ENCODE results near the gene SETD1B. TPM values are rescaled to one million over a fixed set of nuclear protein-coding genes. Genes with fewer than 3 reads are reported as not detected.
"Not testable (repeated sequence)": the region's sequence is repeated elsewhere in the genome, so short reads cannot be mapped to it uniquely, and the experiment has no call there.

SETD1B gene
- total RNA-seq, 1 experiment from 2014 or later, result 32.2 TPM

GRCh38 chr12:121849211-121849610, 45.4 kb downstream of the SETD1B start:
- Mint-ChIP-seq H3K27me3 (ENCODE audit: unreplicated experiment) (no peaks in the 10 kb centered on the region), H3K27ac (ENCODE audit: unreplicated experiment) (no peak overlapping the region), H3K9me3 (ENCODE audit: low read depth, unreplicated experiment) (no peaks in the 10 kb centered on the region), H3K36me3 (ENCODE audit: insufficient read depth, unreplicated experiment) (no peaks in the 10 kb centered on the region), H3K4me3 (ENCODE audit: low read depth, unreplicated experiment) (no peak overlapping the region), H3K4me1 (ENCODE audit: low read depth, unreplicated experiment) (no peaks in the 10 kb centered on the region)
- CTCF ChIA-PET, result no interaction called here
- TF ChIP-seq CTCF (IDR thresholded peaks at IDR 0.05; ENCODE audit: unreplicated experiment), result no peak
- intact Hi-C loops (cut with micrococcal nuclease; ENCODE audit: unreplicated experiment), result no loop called here
- BruUV-seq (replicated peaks), result no TSS peak
- DNase-seq, result no peak

- Mint-ChIP-seq H3K27me3 (ENCODE audit: unreplicated experiment) (no peaks in the 10 kb centered on the region), H3K9me3 (ENCODE audit: low read depth, unreplicated experiment) (no peaks in the 10 kb centered on the region), H3K4me1 (ENCODE audit: low read depth, unreplicated experiment) (no peaks in the 10 kb centered on the region), H3K27ac (ENCODE audit: unreplicated experiment) (no peak overlapping the region), H3K4me3 (ENCODE audit: low read depth, unreplicated experiment) (no peak overlapping the region), H3K36me3 (ENCODE audit: insufficient read depth, unreplicated experiment) (no peaks in the 10 kb centered on the region)
- TF ChIP-seq CTCF (IDR thresholded peaks at IDR 0.05; ENCODE audit: unreplicated experiment), result no peak
- no TSS peak for BruUV-seq (replicated peaks)
- CTCF ChIA-PET, result no interaction called here
- intact Hi-C loops (cut with micrococcal nuclease; ENCODE audit: unreplicated experiment), result no loop called here
- DNase-seq, result no peak
Observed at GRCh38 chr12:121849665-121850064, 45.9 kb downstream of the SETD1B start.

- CTCF ChIA-PET; DNase-seq; H3K27ac Mint-ChIP-seq (ENCODE audit: unreplicated experiment); H3K4me1 Mint-ChIP-seq (ENCODE audit: low read depth, unreplicated experiment); H3K36me3 Mint-ChIP-seq (ENCODE audit: insufficient read depth, unreplicated experiment); intact Hi-C loops (cut with micrococcal nuclease; ENCODE audit: unreplicated experiment); H3K4me3 Mint-ChIP-seq (ENCODE audit: low read depth, unreplicated experiment); BruUV-seq (replicated peaks); H3K9me3 Mint-ChIP-seq (ENCODE audit: low read depth, unreplicated experiment): not testable (repeated sequence)
- H3K27me3 Mint-ChIP-seq (ENCODE audit: unreplicated experiment), result peaks cover 22% of the 10 kb centered on the region
Observed at GRCh38 chr12:121852392-121852791, 48.6 kb downstream of the SETD1B start.

- Mint-ChIP-seq H3K4me1 (ENCODE audit: low read depth, unreplicated experiment) (no peaks in the 10 kb centered on the region), H3K27me3 (ENCODE audit: unreplicated experiment) (peaks cover 22% of the 10 kb centered on the region), H3K9me3 (ENCODE audit: low read depth, unreplicated experiment) (no peaks in the 10 kb centered on the region), H3K27ac (ENCODE audit: unreplicated experiment) (no peak overlapping the region), H3K4me3 (ENCODE audit: low read depth, unreplicated experiment) (no peak overlapping the region), H3K36me3 (ENCODE audit: insufficient read depth, unreplicated experiment) (no peaks in the 10 kb centered on the region)
- BruUV-seq (replicated peaks), result no TSS peak
- CTCF ChIA-PET, result interaction anchor here (0.7 kb wide), 1 partner anchor 382 kb away, joined by 5 read pairs; no protein-coding TSS in a partner anchor
- no peak for DNase-seq
- TF ChIP-seq CTCF (IDR thresholded peaks at IDR 0.05; ENCODE audit: unreplicated experiment), result no peak
- intact Hi-C loops (cut with micrococcal nuclease; ENCODE audit: unreplicated experiment), result no loop called here
Observed at GRCh38 chr12:121857322-121858246, 53.8 kb downstream of the SETD1B start.

- no peaks in the 10 kb centered on the region for H3K9me3 Mint-ChIP-seq (ENCODE audit: low read depth, unreplicated experiment)
- H3K27me3 Mint-ChIP-seq (ENCODE audit: unreplicated experiment), result peaks cover 22% of the 10 kb centered on the region
- CTCF ChIA-PET, result interaction anchor here (0.7 kb wide), 1 partner anchor 382 kb away, joined by 5 read pairs; no protein-coding TSS in a partner anchor
- BruUV-seq (replicated peaks), result no TSS peak
- no peak for DNase-seq
- no peaks in the 10 kb centered on the region for H3K36me3 Mint-ChIP-seq (ENCODE audit: insufficient read depth, unreplicated experiment)
- intact Hi-C loops (cut with micrococcal nuclease; ENCODE audit: unreplicated experiment), result no loop called here
- TF ChIP-seq CTCF (IDR thresholded peaks at IDR 0.05; ENCODE audit: unreplicated experiment), result no peak
- no peak overlapping the region for H3K27ac Mint-ChIP-seq (ENCODE audit: unreplicated experiment)
- H3K4me3 Mint-ChIP-seq (ENCODE audit: low read depth, unreplicated experiment), result no peak overlapping the region
- H3K4me1 Mint-ChIP-seq (ENCODE audit: low read depth, unreplicated experiment), result no peaks in the 10 kb centered on the region
Observed at GRCh38 chr12:121858318-121858661, 54.5 kb downstream of the SETD1B start.

Data from Calu3 (cell line).